Endothelial cell (in vitro differentiated cells): ENCODE results near the gene DEFB124. TPM values are rescaled to one million over a fixed set of nuclear protein-coding genes. Genes with fewer than 3 reads are reported as not detected.
A peak's percentile ranks its signal among the peaks of the same experiment; 100 is the strongest.

ENCODE experiments used
- DNase-seq: peaks from one replicate; pipeline ENCODE4 v3.0.0; 2021; ENCODE audit warnings: low spot score
- H3K27ac Mint-ChIP-seq: one replicate; pipeline ENCODE4 v1.8.0; 2021; ENCODE audit warnings: mixed read lengths, inconsistent platforms; ENCODE audit not compliant: unreplicated experiment
- H3K27me3 Mint-ChIP-seq: one replicate; pipeline ENCODE4 v1.8.0; 2021; ENCODE audit warnings: mild to moderate bottlenecking, moderate library complexity, mixed read lengths, inconsistent platforms; ENCODE audit not compliant: unreplicated experiment
- H3K36me3 Mint-ChIP-seq: one replicate; pipeline ENCODE4 v1.8.0; 2021; ENCODE audit warnings: mild to moderate bottlenecking, low read depth, mixed read lengths, inconsistent platforms; ENCODE audit not compliant: unreplicated experiment
- H3K4me1 Mint-ChIP-seq: one replicate; pipeline ENCODE4 v1.8.0; 2021; ENCODE audit warnings: mild to moderate bottlenecking, mixed read lengths, inconsistent platforms; ENCODE audit not compliant: unreplicated experiment
- H3K4me3 Mint-ChIP-seq: one replicate; pipeline ENCODE4 v1.8.0; 2021; ENCODE audit warnings: mild to moderate bottlenecking, mixed read lengths, inconsistent platforms; ENCODE audit not compliant: unreplicated experiment
- H3K9me3 Mint-ChIP-seq: one replicate; pipeline ENCODE4 v1.8.0; 2021; ENCODE audit warnings: mixed read lengths, inconsistent platforms; ENCODE audit not compliant: unreplicated experiment
- CTCF ChIP-seq: fragments of 200-600 bp; sonication (generic); IDR thresholded peaks from one replicate; pipeline ENCODE4 v1.5.0; 2021; ENCODE audit warnings: antibody characterized with exemption; ENCODE audit not compliant: unreplicated experiment
- total RNA-seq: library from RNA; stranded (reverse); fragmentation: NEBNext Ultra II Directional; extraction: Animal tissue kit (Norgen Biotek cat#: 25700); gene quantifications from one replicate; pipeline ENCODE4 v1.2.1, GENCODE V29; 2021; ENCODE audit not compliant: unreplicated experiment

DEFB124 gene
- total RNA-seq, 1 donor from 2014 or later: not detected

- no peak overlapping the region for H3K4me3 Mint-ChIP-seq
- no peak for DNase-seq
- H3K27ac Mint-ChIP-seq: no peak overlapping the region
- H3K36me3 Mint-ChIP-seq: no peaks in the 10 kb centered on the region
- peaks cover 6% of the 10 kb centered on the region for H3K27me3 Mint-ChIP-seq
- no peaks in the 10 kb centered on the region for H3K9me3 Mint-ChIP-seq
- H3K4me1 Mint-ChIP-seq: no peaks in the 10 kb centered on the region
- no peak for TF ChIP-seq CTCF
Measured at GRCh38 chr20:31497838-31498540, 23.1 kb upstream of the DEFB124 start.

GRCh38 chr20:31496761-31497295 lies 21.9 kb upstream of the DEFB124 start:
- Mint-ChIP-seq H3K4me3 (no peak overlapping the region), H3K36me3 (no peaks in the 10 kb centered on the region), H3K4me1 (no peaks in the 10 kb centered on the region), H3K27ac (no peak overlapping the region), H3K9me3 (no peaks in the 10 kb centered on the region), H3K27me3 (peaks cover 4% of the 10 kb centered on the region)
- TF ChIP-seq CTCF: no peak
- no peak for DNase-seq

- Mint-ChIP-seq H3K9me3 (no peaks in the 10 kb centered on the region), H3K27ac (no peak overlapping the region), H3K27me3 (peaks cover 2% of the 10 kb centered on the region), H3K4me1 (no peaks in the 10 kb centered on the region), H3K4me3 (no peak overlapping the region), H3K36me3 (no peaks in the 10 kb centered on the region)
- TF ChIP-seq CTCF: peak; percentile 42
- peak; percentile 34 for DNase-seq
Measured at GRCh38 chr20:31494131-31494530, 19.2 kb upstream of the DEFB124 start.

- TF ChIP-seq CTCF: no peak
- DNase-seq: no peak
- no peak overlapping the region for H3K4me3 Mint-ChIP-seq
- H3K4me1 Mint-ChIP-seq: peaks cover 3% of the 10 kb centered on the region
- no peak overlapping the region for H3K27ac Mint-ChIP-seq
- no peaks in the 10 kb centered on the region for H3K9me3 Mint-ChIP-seq
- no peaks in the 10 kb centered on the region for H3K36me3 Mint-ChIP-seq
- no peaks in the 10 kb centered on the region for H3K27me3 Mint-ChIP-seq
Measured at GRCh38 chr20:31490752-31491151, 15.8 kb upstream of the DEFB124 start.

GRCh38 chr20:31489152-31489551 lies 14.2 kb upstream of the DEFB124 start:
- H3K4me1 Mint-ChIP-seq: peaks cover 3% of the 10 kb centered on the region
- H3K27ac Mint-ChIP-seq: no peak overlapping the region
- no peak for DNase-seq
- no peak overlapping the region for H3K4me3 Mint-ChIP-seq
- no peaks in the 10 kb centered on the region for H3K36me3 Mint-ChIP-seq
- no peaks in the 10 kb centered on the region for H3K27me3 Mint-ChIP-seq
- no peaks in the 10 kb centered on the region for H3K9me3 Mint-ChIP-seq
- no peak for TF ChIP-seq CTCF
